Tibial nerve (tissue), 4 donors: ENCODE measurements around the gene ALAS2. TPM values are rescaled to one million over a fixed set of nuclear protein-coding genes. Genes with fewer than 3 reads are reported as not detected.
"Not testable (repeated sequence)": the region's sequence is repeated elsewhere in the genome, so short reads cannot be mapped to it uniquely, and the experiment has no call there.

ENCODE experiments used
- DNase-seq, 2 donors: peaks; one replicate each; pipeline ENCODE4 v3.0.0-alpha.2; 2019; ENCODE audit warnings: low spot score in 2 of 2
- H3K27ac ChIP-seq, 4 donors: fragments of 200-600 bp; sonication (generic) in 3 of 4; one replicate each; pipeline ENCODE4 v1.5.1; 2017 to 2019; ENCODE audit warnings: mild to moderate bottlenecking in 1 of 4
- H3K27me3 ChIP-seq, 2 donors: fragments of 200-600 bp; sonication (generic) in 1 of 2; one replicate each; pipeline versions ENCODE4 v1.5.1 to v1.6.0; 2017 to 2019
- H3K36me3 ChIP-seq, 3 donors: fragments of 200-600 bp; sonication (generic); one replicate each; pipeline ENCODE4 v1.5.1; 2018 to 2019
- H3K4me1 ChIP-seq, 4 donors: fragments of 200-600 bp; sonication (generic) in 3 of 4; one replicate each; pipeline ENCODE4 v1.5.1; 2017 to 2019
- H3K4me3 ChIP-seq, 4 donors: fragments of 200-600 bp; sonication (generic) in 3 of 4; one replicate each; pipeline ENCODE4 v1.5.1; 2017 to 2019; ENCODE audit warnings: mild to moderate bottlenecking in 1 of 4, moderate library complexity in 1 of 4
- H3K9me3 ChIP-seq, 4 donors: fragments of 200-600 bp; sonication (generic) in 3 of 4; one replicate each; pipeline ENCODE4 v1.5.1; 2017 to 2019
- EP300 ChIP-seq, 2 donors: sonication (generic); formaldehyde crosslinking; IDR thresholded peaks; one replicate each; pipeline ENCODE4 v1.6.1; 2017; ENCODE audit warnings: antibody characterized with exemption in 2 of 2, mild to moderate bottlenecking in 1 of 2
- POLR2A ChIP-seq, 2 donors: fragments of 450-650 bp; IDR thresholded peaks; one replicate each; pipeline ENCODE4 v1.6.1; 2017; ENCODE audit warnings: antibody characterized with exemption in 2 of 2, mild to moderate bottlenecking in 2 of 2, moderate library complexity in 2 of 2
- WGBS, 2 donors: methylation state at CpG; one replicate each; pipeline ENCODE4 v1.1.5; 2018; 5-methylcytosine and 5-hydroxymethylcytosine counted together
- total RNA-seq, 4 donors: library from RNA; depleted of rRNA; stranded (reverse); fragments of >200 nt; gene quantifications; one replicate each; pipeline ENCODE4 v1.1.0, GENCODE V29; 2016
- TF ChIP-seq, protein P1 (sequence below), 5 experiments: fragments of 200-600 bp in 3 of 5; fragments of 450-650 bp in 2 of 5; sonication (generic) in 3 of 5; IDR thresholded peaks; one replicate each; pipeline ENCODE4 v1.5.1; 2016 to 2019; ENCODE audit warnings: antibody characterized with exemption in 5 of 5, mild to moderate bottlenecking in 3 of 5, moderate library complexity in 2 of 5

The ALAS2 gene
- total RNA-seq, 4 donors from 2014 or later, result 0.30 to 1.0 TPM; not detected in 2

DNA sequence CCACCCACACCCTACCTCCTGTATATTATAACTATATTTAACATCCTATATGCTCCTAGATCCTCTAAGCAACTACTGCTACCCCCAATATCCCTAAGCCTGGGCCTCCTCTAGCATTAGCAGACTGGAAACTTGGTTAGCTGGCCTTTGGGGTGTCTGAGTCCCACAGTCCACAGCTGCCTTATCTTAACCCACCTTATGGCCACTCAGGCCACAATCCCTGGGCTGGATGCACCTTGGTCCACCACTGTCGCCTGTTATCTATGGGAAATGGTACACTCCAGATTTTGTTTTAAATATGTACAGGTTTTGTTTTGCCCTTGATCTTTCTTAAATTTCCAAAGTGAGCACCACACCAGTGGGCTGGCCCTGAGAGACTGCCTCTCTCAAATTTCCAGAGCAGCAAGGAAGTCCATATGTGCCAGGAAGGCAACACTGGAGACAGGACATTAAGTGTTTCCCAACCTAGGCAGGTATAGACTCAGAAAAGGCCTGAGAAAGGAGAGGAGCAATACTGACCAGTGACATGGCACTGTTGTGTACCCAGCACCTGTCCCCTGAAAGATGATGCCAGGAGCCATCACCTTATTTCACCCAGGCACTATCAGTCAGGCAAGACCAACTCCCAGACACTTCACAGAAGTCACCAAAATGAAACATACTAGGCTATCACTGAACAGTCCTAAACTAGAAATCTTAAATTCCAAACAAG lies 37.7 kb downstream of the ALAS2 start:
- Histone ChIP-seq H3K27me3 (peaks cover 0 to 4% of the 10 kb centered on the region in 2 donors), H3K4me3 (no peak overlapping the region), H3K36me3 (no peaks in the 10 kb centered on the region), H3K4me1 (no peaks in the 10 kb centered on the region), H3K27ac (no peak overlapping the region), H3K9me3 (no peaks in the 10 kb centered on the region)
- no peak for DNase-seq
- 90 to 100% methylated on average over 1 of the region's 1 CpG for WGBS, 2 donors
- TF ChIP-seq, protein P1, sequence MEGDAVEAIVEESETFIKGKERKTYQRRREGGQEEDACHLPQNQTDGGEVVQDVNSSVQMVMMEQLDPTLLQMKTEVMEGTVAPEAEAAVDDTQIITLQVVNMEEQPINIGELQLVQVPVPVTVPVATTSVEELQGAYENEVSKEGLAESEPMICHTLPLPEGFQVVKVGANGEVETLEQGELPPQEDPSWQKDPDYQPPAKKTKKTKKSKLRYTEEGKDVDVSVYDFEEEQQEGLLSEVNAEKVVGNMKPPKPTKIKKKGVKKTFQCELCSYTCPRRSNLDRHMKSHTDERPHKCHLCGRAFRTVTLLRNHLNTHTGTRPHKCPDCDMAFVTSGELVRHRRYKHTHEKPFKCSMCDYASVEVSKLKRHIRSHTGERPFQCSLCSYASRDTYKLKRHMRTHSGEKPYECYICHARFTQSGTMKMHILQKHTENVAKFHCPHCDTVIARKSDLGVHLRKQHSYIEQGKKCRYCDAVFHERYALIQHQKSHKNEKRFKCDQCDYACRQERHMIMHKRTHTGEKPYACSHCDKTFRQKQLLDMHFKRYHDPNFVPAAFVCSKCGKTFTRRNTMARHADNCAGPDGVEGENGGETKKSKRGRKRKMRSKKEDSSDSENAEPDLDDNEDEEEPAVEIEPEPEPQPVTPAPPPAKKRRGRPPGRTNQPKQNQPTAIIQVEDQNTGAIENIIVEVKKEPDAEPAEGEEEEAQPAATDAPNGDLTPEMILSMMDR (IDR thresholded peaks at IDR 0.05), result no peak
- TF ChIP-seq EP300 (IDR thresholded peaks at IDR 0.05) (no peak), POLR2A (IDR thresholded peaks at IDR 0.05) (no peak)

DNA sequence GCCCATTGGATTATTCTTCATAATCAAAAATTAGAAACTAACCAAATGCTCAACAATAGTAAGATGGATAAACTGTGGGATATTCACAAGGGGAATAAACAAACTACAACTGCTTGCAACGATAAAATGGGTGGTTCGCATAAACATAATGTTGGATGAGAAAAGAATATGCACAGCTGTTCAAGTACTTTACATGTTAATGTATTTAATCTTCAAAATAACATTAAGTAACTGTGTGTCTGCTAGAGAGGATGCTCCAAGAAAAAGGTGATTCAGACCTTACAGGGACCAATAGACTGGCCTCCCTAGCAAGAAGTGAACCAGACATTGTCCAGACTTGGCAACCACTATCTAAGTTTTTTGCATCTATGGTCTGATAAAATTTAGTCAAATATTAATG lies 39.1 kb downstream of the ALAS2 start:
- no peaks in the 10 kb centered on the region for H3K9me3 ChIP-seq
- no peaks in the 10 kb centered on the region for H3K36me3 ChIP-seq
- H3K27me3 ChIP-seq, result peaks cover 0 to 4% of the 10 kb centered on the region in 2 donors
- no peak for DNase-seq
- H3K27ac ChIP-seq, result no peak overlapping the region
- WGBS, 2 donors, result 72 to 80% methylated on average over 2 of the region's 2 CpGs
- no peak overlapping the region for H3K4me3 ChIP-seq
- TF ChIP-seq EP300 (IDR thresholded peaks at IDR 0.05) (no peak), POLR2A (IDR thresholded peaks at IDR 0.05) (no peak)
- TF ChIP-seq, protein P1 (IDR thresholded peaks at IDR 0.05), result no peak
- H3K4me1 ChIP-seq, result no peaks in the 10 kb centered on the region

DNA sequence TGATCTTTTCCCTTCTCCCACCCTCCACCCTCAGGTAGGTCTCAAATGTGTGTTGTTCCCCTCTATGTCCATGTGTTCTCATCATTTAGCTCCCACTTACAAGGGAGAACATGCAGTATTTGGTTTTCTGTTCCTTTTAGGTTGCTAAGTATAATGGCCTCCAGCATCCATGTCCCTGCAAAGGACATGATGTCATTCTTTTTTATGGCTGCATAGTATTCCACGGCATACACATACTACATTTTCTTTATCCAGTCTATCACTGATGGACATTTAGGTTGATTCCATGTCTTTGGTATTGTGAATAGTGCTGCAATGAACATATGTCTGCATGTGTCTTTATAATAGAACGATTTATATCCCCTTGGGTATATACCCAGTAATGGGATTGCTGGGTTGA lies 47.5 kb downstream of the ALAS2 start:
- not testable (repeated sequence) for H3K36me3 ChIP-seq, DNase-seq, H3K27ac ChIP-seq, H3K4me3 ChIP-seq, H3K9me3 ChIP-seq, H3K27me3 ChIP-seq, H3K4me1 ChIP-seq
- 87 to 95% methylated on average over 2 of the region's 2 CpGs for WGBS, 2 donors

DNA sequence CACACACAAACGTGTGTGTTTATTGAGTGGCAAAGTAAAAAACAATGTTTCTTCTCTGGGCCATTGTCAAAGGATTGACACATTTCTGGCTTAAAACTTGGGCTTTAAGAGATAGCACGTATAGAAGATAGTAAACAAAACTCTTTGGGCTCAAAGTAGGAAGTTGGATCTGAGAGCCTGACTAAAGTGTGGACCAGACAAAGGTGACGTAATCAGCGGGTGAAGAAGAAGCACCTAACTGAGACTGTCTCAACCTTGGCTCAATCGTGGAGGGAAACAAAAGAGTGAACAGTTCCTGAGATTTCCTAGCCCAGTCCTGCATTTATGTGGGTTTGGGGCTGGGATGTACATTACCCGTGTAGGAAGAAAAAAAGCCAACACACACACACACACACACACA lies 50.4 kb downstream of the ALAS2 start:
- Histone ChIP-seq H3K4me1 (no peaks in the 10 kb centered on the region), H3K4me3 (no peak overlapping the region), H3K27ac (no peak overlapping the region), H3K27me3 (no peaks in the 10 kb centered on the region), H3K36me3 (no peaks in the 10 kb centered on the region), H3K9me3 (no peaks in the 10 kb centered on the region)
- TF ChIP-seq POLR2A (IDR thresholded peaks at IDR 0.05) (no peak), EP300 (IDR thresholded peaks at IDR 0.05) (no peak)
- TF ChIP-seq, protein P1 (IDR thresholded peaks at IDR 0.05), result no peak
- no peak for DNase-seq
- 73 to 75% methylated on average over 5 to 6 of the region's 6 CpGs for WGBS, 2 donors

DNA sequence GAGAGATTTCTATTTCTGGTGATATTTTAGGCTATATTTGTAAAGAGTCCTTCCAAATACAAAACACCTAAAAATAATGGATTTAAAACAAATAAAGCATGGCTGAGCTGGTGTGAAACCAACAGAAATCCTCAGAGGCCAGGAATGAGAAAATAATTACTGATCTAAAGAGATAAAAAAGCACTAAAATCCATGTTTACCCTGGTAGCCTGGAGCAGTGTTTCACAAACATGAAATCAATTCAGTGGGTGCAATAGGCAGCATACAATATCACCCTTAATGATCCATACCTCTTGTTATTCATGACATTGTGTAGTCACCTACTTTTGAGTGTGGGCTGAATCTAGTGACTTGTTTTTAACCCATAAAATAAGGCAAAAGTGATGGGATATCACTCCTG lies 51.3 kb downstream of the ALAS2 start:
- no peak overlapping the region for H3K4me3 ChIP-seq
- no peaks in the 10 kb centered on the region for H3K36me3 ChIP-seq
- no peaks in the 10 kb centered on the region for H3K4me1 ChIP-seq
- no peak overlapping the region for H3K27ac ChIP-seq
- TF ChIP-seq EP300 (IDR thresholded peaks at IDR 0.05) (no peak), POLR2A (IDR thresholded peaks at IDR 0.05) (no peak)
- TF ChIP-seq, protein P1 (IDR thresholded peaks at IDR 0.05), result no peak
- DNase-seq, result no peak
- H3K9me3 ChIP-seq, result no peaks in the 10 kb centered on the region
- no peaks in the 10 kb centered on the region for H3K27me3 ChIP-seq

DNA sequence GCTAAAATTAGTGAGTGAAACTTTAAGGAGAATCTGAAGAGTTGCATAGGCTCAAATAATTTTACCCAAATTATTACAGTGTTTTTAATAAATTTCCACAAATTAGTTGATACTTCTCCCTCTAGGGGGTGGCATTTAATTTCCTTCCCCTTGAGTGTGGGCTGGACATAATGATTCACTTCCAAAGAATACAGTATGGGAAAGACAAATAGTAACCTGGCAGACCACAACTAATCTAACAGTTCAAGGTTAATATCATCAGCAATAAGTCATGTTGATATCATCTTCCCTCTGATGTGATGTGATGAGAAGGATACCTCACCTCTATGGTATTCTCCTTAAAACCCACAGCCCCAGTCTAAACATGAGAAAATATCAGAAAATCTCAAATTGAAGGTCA lies 52.3 kb downstream of the ALAS2 start:
- no peak overlapping the region for H3K4me3 ChIP-seq
- H3K27ac ChIP-seq, result no peak overlapping the region
- DNase-seq, result no peak
- no peaks in the 10 kb centered on the region for H3K36me3 ChIP-seq
- H3K9me3 ChIP-seq, result no peaks in the 10 kb centered on the region
- H3K4me1 ChIP-seq, result no peaks in the 10 kb centered on the region
- no peaks in the 10 kb centered on the region for H3K27me3 ChIP-seq
- TF ChIP-seq POLR2A (IDR thresholded peaks at IDR 0.05), result no peak
- TF ChIP-seq, protein P1 (IDR thresholded peaks at IDR 0.05), result no peak
- TF ChIP-seq EP300 (IDR thresholded peaks at IDR 0.05), result no peak
